ENCODE measurements around the gene RNF207. TPM values are rescaled to one million over a fixed set of nuclear protein-coding genes. Genes with fewer than 3 reads are reported as not detected.

RNF207 gene
- total and polyA plus RNA-seq, 2 of the 4 experiments (the other 2 are of a cell fraction) = 2.7 to 17.2 TPM

GRCh38 chr1:6244401-6245049 is 38.6 kb downstream of the RNF207 start:
- POLR2A ChIA-PET (ENCODE audit: unreplicated experiment) = interaction anchor here (0.6 kb wide), 1 partner anchor 69 kb away, joined by 4 read pairs; no protein-coding TSS in a partner anchor
- H2AK9ac ChIP-seq (replicated peaks; ENCODE audit: low read depth, low read length, poor library complexity) = no peak overlapping the region
- H3K4me2 ChIP-seq (ENCODE audit: low read depth, low read length) = no peak overlapping the region
- ATAC-seq (ENCODE audit: low read depth) (no peak), DNase-seq (no peak)
- peaks cover 67% of the 10 kb centered on the region for H3K27me3 ChIP-seq (ENCODE audit: control insufficient read depth, insufficient read depth, low read length)
- no peak overlapping the region for H3K14ac ChIP-seq (replicated peaks; ENCODE audit: low read depth, low read length)
- in situ Hi-C loops (cut with MboI; ENCODE audit: low sequenced_read_pairs) = loop anchor here (5.0 kb wide), 1 partner anchor 98 kb away; no protein-coding TSS in a partner anchor
- H2BK15ac ChIP-seq (ENCODE audit: low read depth, low read length) = no peak overlapping the region
- no peak overlapping the region for H3K4ac ChIP-seq (ENCODE audit: low read depth, low read length)
- no TSS peak for BruUV-seq (replicated peaks)
- H2BK5ac ChIP-seq (ENCODE audit: low read depth, low read length, poor library complexity, severe bottlenecking) = no peak overlapping the region
- H3K56ac ChIP-seq (ENCODE audit: extremely low read depth, insufficient read depth, low read length) = no peak overlapping the region
- H3K23ac ChIP-seq (ENCODE audit: low read depth, low read length) = no peak overlapping the region
- intact Hi-C loops (cut with micrococcal nuclease) = loop anchor here (1.0 to 5.0 kb wide), 3 partner anchors 136 to 248 kb away; partner anchors contain the start of gene PLEKHG5
- H2BK120ac ChIP-seq (ENCODE audit: low read depth, low read length) = no peak overlapping the region
- CTCF ChIA-PET = interaction anchor here (0.6 to 0.9 kb wide), 5 partner anchors 99 to 192 kb away, joined by 3 to 4 read pairs (median 3); no protein-coding TSS in a partner anchor
- H2BK20ac ChIP-seq (ENCODE audit: low read depth, low read length) = no peak overlapping the region
- H4K91ac ChIP-seq (ENCODE audit: insufficient read depth, low read depth, low read length) = no peak overlapping the region
- no peaks in the 10 kb centered on the region for H3K79me1 ChIP-seq (ENCODE audit: low read depth in 1 of 2, low read length in 2 of 2)
- no peak overlapping the region for H3K4me3 ChIP-seq (ENCODE audit: insufficient read depth, low read depth, low read length)
- no peak overlapping the region for H4K5ac ChIP-seq (ENCODE audit: low read depth, low read length)
- 5% methylated on average over 8 of the region's 24 CpGs; no CpG with 5 or more reads in 1 of the 2 experiments for WGBS, 2 experiments (ENCODE audit: extremely low coverage in 2 of 2, insufficient read length in 1 of 2)
- no peak overlapping the region for H2AFZ ChIP-seq (replicated peaks; ENCODE audit: low read length, poor library complexity)
- H3K9me3 ChIP-seq (ENCODE audit: control insufficient read depth, insufficient read depth, low read length) = no peaks in the 10 kb centered on the region
- H4K20me1 ChIP-seq (ENCODE audit: insufficient read depth, low read length) = peaks cover 16% of the 10 kb centered on the region
- no peak overlapping the region for H3K27ac ChIP-seq (ENCODE audit: insufficient read depth, low read length)
- no peak overlapping the region for H3K18ac ChIP-seq (ENCODE audit: low read depth, low read length)
- H2AK5ac ChIP-seq (ENCODE audit: low read depth, low read length) = no peak overlapping the region
- dilution Hi-C loops (cut with HindIII; ENCODE audit: low sequenced_read_pairs, unreplicated experiment) = no loop called here
- H3K9me1 ChIP-seq (ENCODE audit: insufficient read depth, low read length) = no peaks in the 10 kb centered on the region
- H3K36me3 ChIP-seq (ENCODE audit: control insufficient read depth, insufficient read depth, low read length) = no peaks in the 10 kb centered on the region
- H3K9ac ChIP-seq (ENCODE audit: low read depth, low read length) = no peak overlapping the region
- TF ChIP-seq POLR2A (IDR thresholded peaks at IDR 0.05; ENCODE audit: low read depth, low read length) (no peak), SMC3 (IDR thresholded peaks at IDR 0.05; ENCODE audit: low read depth, low read length) (no peak), MXI1 (IDR thresholded peaks at IDR 0.05; ENCODE audit: borderline replicate concordance, low read depth, low read length) (no peak), MAFK (IDR thresholded peaks at IDR 0.05; ENCODE audit: low read depth, low read length) (no peak), CEBPB (IDR thresholded peaks at IDR 0.05; ENCODE audit: low read depth, low read length) (no peak)
- TF ChIP-seq, protein P1, sequence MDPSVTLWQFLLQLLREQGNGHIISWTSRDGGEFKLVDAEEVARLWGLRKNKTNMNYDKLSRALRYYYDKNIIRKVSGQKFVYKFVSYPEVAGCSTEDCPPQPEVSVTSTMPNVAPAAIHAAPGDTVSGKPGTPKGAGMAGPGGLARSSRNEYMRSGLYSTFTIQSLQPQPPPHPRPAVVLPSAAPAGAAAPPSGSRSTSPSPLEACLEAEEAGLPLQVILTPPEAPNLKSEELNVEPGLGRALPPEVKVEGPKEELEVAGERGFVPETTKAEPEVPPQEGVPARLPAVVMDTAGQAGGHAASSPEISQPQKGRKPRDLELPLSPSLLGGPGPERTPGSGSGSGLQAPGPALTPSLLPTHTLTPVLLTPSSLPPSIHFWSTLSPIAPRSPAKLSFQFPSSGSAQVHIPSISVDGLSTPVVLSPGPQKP (IDR thresholded peaks at IDR 0.05; ENCODE audit: borderline replicate concordance, low read depth, low read length) = no peak
- no peaks in the 10 kb centered on the region for H3K4me1 ChIP-seq (ENCODE audit: control insufficient read depth, insufficient read depth, low read length)
- no peak overlapping the region for H4K8ac ChIP-seq (ENCODE audit: low read depth in 2 of 2, low read length in 2 of 2)
